Calu3 (cell line): ENCODE results near the gene ZBTB8OS. TPM values are rescaled to one million over a fixed set of nuclear protein-coding genes. Genes with fewer than 3 reads are reported as not detected.
"Not testable (repeated sequence)": the region's sequence is repeated elsewhere in the genome, so short reads cannot be mapped to it uniquely, and the experiment has no call there.

Experiments used
- Bru-seq: library from RNA; stranded (reverse); fragments of 400-500 nt; gene quantifications from one replicate; lab custom pipeline; 2021; lab: Mats Ljungman, UMichigan
- BruChase-seq, 2 experiments: library from RNA; stranded (reverse); fragments of 400-500 nt; gene quantifications; one replicate each; lab custom pipeline; 2021; lab: Mats Ljungman, UMichigan
- BruUV-seq: library from RNA; stranded (reverse); fragments of 400-500 nt; replicated peaks from 2 replicates; lab custom pipeline; 2021; lab: Mats Ljungman, UMichigan
- CTCF ChIA-PET: fragments of 300-600 bp; sonication (Branson Sonifier 250); formaldehyde crosslinking; loops from one replicate; lab custom pipeline; 2022; ENCODE audit warnings: antibody characterized with exemption; lab: Charles Lee
- DNase-seq: peaks from one replicate; pipeline ENCODE4 v3.0.0; 2022
- H3K27ac Mint-ChIP-seq: one replicate; pipeline ENCODE4 v1.8.0; 2022; ENCODE audit warnings: mixed read lengths; ENCODE audit not compliant: unreplicated experiment
- H3K27me3 Mint-ChIP-seq: one replicate; pipeline ENCODE4 v1.8.0; 2022; ENCODE audit warnings: mixed read lengths; ENCODE audit not compliant: unreplicated experiment
- H3K36me3 Mint-ChIP-seq: one replicate; pipeline ENCODE4 v1.8.0; 2022; ENCODE audit warnings: mild to moderate bottlenecking, moderate library complexity, mixed read lengths; ENCODE audit not compliant: insufficient read depth, unreplicated experiment
- H3K4me1 Mint-ChIP-seq: one replicate; pipeline ENCODE4 v1.8.0; 2022; ENCODE audit warnings: mild to moderate bottlenecking, low read depth, mixed read lengths; ENCODE audit not compliant: unreplicated experiment
- H3K4me3 Mint-ChIP-seq: one replicate; pipeline ENCODE4 v1.8.0; 2022; ENCODE audit warnings: mild to moderate bottlenecking, low read depth, moderate library complexity, mixed read lengths; ENCODE audit not compliant: unreplicated experiment
- H3K9me3 Mint-ChIP-seq: one replicate; pipeline ENCODE4 v1.8.0; 2022; ENCODE audit warnings: low read depth, mixed read lengths; ENCODE audit not compliant: unreplicated experiment
- intact Hi-C: fragments of 100-400 bp; cut with micrococcal nuclease; formaldehyde crosslinking; loops from one replicate; pipeline ENCODE4 v1.10.0; 2022; ENCODE audit not compliant: unreplicated experiment
- long read RNA-seq: library from polyadenylated mRNA; stranded (forward); transcript quantifications from one replicate; pipeline ENCODE4 v2.0.0, GENCODE V29; 2022
- total RNA-seq: library from RNA; stranded (reverse); gene quantifications from 2 replicates; pipeline ENCODE4 v1.2.3, GENCODE V29; 2022
- TF ChIP-seq, protein P1 (sequence below): fragments of 200-600 bp; IDR thresholded peaks from one replicate; pipeline ENCODE4 v1.8.0; 2022; ENCODE audit warnings: antibody characterized with exemption; ENCODE audit not compliant: unreplicated experiment

The ZBTB8OS gene
- total RNA-seq (48.3 and 51.6 TPM in 2 replicates), Bru-seq, nascent RNA (percentile 75 among the genes with signal in this experiment), BruChase-seq, experiment 1, labeled RNA remaining after a 6-hour chase (percentile 74 among the genes with signal in this experiment), BruChase-seq, experiment 2, labeled RNA remaining after a 2-hour chase (percentile 79 among the genes with signal in this experiment)
- long read RNA-seq, transcript ZBTB8OS-208 (7 exons, 1,601 nt) = major isoform, 44 of 112 reads
- long read RNA-seq, transcript ZBTB8OS-204 (6 exons, 514 nt) = minor isoform, 8 of 112 reads
- long read RNA-seq, partial matches to known transcripts = 14 of 112 reads
- long read RNA-seq, other reads (novel, unspliced or antisense) = 35 of 112 reads

DNA sequence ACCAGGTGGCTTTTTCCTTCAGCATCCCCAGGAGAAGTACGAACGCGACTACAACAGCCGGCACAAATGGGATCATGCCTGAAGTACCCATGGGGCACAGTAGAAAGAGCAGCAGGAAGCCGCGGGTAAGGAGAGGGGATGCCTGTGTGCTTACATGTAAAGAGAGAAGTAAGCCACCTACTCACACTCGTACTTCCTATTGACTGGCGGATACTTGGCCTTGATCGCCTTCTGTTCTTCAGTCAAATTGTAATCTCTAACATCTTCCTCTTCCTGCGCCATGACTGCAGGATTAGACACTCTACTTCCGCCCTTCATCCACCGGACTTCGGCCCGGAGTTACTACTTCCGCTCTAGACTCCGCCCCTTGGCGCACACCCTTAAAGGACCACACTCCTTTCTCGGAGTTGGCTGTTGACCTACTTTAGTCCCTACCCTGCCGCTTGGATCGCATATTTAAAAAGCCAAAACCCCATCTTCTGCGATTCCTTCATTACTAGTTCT is at the start of gene ZBTB8OS:
Gene ZBTB8OS, minus strand, starts transcription at position 303 of the 504 bp plus-strand sequence. Its CDS starts 21 bp downstream, at position 282.
- peak within 1 kb of the TSS; percentile 100 for H3K27ac Mint-ChIP-seq
- BruUV-seq = no TSS peak
- peak within 1 kb of the TSS; percentile 94 for H3K4me3 Mint-ChIP-seq
- DNase-seq = peak; percentile 88
- TF ChIP-seq, protein P1, sequence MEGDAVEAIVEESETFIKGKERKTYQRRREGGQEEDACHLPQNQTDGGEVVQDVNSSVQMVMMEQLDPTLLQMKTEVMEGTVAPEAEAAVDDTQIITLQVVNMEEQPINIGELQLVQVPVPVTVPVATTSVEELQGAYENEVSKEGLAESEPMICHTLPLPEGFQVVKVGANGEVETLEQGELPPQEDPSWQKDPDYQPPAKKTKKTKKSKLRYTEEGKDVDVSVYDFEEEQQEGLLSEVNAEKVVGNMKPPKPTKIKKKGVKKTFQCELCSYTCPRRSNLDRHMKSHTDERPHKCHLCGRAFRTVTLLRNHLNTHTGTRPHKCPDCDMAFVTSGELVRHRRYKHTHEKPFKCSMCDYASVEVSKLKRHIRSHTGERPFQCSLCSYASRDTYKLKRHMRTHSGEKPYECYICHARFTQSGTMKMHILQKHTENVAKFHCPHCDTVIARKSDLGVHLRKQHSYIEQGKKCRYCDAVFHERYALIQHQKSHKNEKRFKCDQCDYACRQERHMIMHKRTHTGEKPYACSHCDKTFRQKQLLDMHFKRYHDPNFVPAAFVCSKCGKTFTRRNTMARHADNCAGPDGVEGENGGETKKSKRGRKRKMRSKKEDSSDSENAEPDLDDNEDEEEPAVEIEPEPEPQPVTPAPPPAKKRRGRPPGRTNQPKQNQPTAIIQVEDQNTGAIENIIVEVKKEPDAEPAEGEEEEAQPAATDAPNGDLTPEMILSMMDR = no peak
- H3K36me3 Mint-ChIP-seq = peaks cover 57% of the 10 kb centered on the region
- CTCF ChIA-PET = interaction anchor here (0.5 to 1.6 kb wide), 4 partner anchors 62 to 202 kb away, joined by 3 to 8 read pairs (median 4); no protein-coding TSS in a partner anchor
- H3K9me3 Mint-ChIP-seq = no peaks in the 10 kb centered on the region
- intact Hi-C loops = no loop called here
- H3K4me1 Mint-ChIP-seq = peaks cover 3% of the 10 kb centered on the region
- H3K27me3 Mint-ChIP-seq = no peaks in the 10 kb centered on the region

DNA sequence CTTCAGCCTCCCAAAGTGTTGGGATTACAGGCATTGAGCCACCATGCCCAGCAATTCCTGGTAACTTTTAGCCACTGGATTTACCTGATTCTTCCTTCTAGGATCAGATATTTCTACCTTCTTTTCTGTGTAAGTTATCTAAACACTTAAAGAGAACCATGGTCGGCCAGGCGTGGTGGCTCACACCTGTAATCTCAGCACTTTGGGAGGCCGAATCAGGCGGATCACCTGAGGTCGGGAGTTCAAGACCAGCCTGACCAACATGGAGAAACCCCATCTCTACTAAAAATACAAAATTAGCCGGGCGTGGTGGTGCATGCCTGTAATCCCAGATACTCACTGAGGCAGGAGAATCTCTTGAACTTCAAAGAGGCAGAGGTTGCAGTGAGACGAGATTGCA is 46.6 kb upstream of the ZBTB8OS start:
- H3K4me3 Mint-ChIP-seq, intact Hi-C loops, H3K27ac Mint-ChIP-seq, H3K27me3 Mint-ChIP-seq, H3K36me3 Mint-ChIP-seq, DNase-seq, H3K4me1 Mint-ChIP-seq, BruUV-seq, H3K9me3 Mint-ChIP-seq: not testable (repeated sequence)
- CTCF ChIA-PET = interaction anchor here (0.7 kb wide), 1 partner anchor 89 kb away, joined by 4 read pairs; no protein-coding TSS in a partner anchor

DNA sequence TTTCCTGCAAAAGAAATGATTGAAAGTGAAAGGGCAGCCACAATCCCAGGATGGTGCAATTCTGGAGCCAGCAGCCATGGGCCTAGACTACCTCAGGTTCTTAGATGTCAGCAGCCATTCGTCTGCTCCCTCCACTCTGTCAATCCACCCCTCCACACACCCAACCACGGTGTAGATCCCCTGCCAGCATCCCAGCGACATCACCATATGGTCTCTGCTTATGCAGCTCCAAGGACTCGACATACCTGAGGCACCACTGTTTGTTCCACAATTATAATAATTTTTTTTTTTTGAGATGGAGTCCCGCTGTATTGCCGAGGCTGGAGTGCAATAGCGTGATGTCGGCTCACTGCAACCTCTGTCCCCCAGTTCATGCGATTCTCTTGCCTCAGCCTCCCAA is 45.7 kb upstream of the ZBTB8OS start:
- peaks cover 9% of the 10 kb centered on the region for H3K4me1 Mint-ChIP-seq
- H3K27me3 Mint-ChIP-seq = no peaks in the 10 kb centered on the region
- H3K4me3 Mint-ChIP-seq = no peak overlapping the region
- no peak for DNase-seq
- BruUV-seq = no TSS peak
- H3K36me3 Mint-ChIP-seq = no peaks in the 10 kb centered on the region
- no peaks in the 10 kb centered on the region for H3K9me3 Mint-ChIP-seq
- intact Hi-C loops = no loop called here
- H3K27ac Mint-ChIP-seq = no peak overlapping the region
- TF ChIP-seq, protein P1 = no peak
- CTCF ChIA-PET = no interaction called here

DNA sequence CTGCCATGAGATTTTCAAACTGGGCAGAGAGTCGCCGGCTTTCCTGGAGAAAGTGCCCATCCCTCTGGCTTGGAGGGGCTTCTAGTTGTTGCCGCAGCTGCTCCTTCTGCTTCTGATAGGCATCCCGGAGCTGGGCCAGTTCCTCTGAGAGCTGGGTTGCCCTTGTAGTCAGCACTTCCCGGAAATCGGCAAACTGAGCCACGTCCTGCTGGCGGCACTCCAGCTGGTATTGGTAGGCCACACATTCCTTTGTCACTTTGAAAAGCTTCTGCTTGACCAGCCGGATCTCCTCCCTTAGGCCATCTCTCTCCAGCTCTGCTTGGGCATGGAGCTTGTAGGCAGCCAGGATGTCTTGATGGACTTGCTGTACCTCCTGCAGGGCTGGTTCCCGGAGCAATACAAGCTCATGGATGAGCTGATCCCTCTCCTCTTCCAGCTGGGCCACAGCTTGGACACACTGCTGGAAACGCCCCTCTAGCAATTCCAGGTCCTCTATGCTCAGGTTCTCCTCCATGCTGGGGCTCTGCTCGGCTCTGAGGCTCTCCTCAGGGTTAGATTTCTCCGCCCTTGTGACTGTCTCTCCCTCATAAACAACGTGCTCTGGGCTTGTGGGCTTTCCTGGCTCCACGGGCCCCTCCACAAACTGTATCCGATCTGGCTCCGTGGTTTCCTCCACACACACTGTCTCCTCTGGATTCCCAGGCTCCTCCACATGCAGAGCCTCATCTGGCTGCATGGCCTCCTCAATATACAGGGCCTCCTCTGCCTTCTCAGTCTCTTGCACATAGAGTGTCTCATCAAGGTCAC is 45.0 kb upstream of the ZBTB8OS start:
- no peaks in the 10 kb centered on the region for H3K36me3 Mint-ChIP-seq
- BruUV-seq = no TSS peak
- no peaks in the 10 kb centered on the region for H3K9me3 Mint-ChIP-seq
- CTCF ChIA-PET = no interaction called here
- intact Hi-C loops = no loop called here
- DNase-seq = peak; percentile 45
- H3K27ac Mint-ChIP-seq = no peak overlapping the region
- peaks cover 9% of the 10 kb centered on the region for H3K4me1 Mint-ChIP-seq
- H3K4me3 Mint-ChIP-seq = no peak overlapping the region
- TF ChIP-seq, protein P1 = no peak
- no peaks in the 10 kb centered on the region for H3K27me3 Mint-ChIP-seq
